Right lobe of liver (tissue), 6 donors: ENCODE measurements around the gene PLCL2. TPM values are rescaled to one million over a fixed set of nuclear protein-coding genes. Genes with fewer than 3 reads are reported as not detected.

Source experiments
- ATAC-seq, 4 donors: fragments of 200-7000 bp; cut with Tn5 transposase; one replicate each; pipeline ENCODE4 v1.9.1; 2020; ENCODE audit warnings: mild to moderate bottlenecking in 4 of 4, moderate library complexity in 4 of 4
- DNase-seq, 3 donors: peaks; one replicate each; pipeline ENCODE4 v3.0.0-alpha.2; 2020
- H3K27ac ChIP-seq, 3 donors: fragments of 200-600 bp; one replicate each; pipeline ENCODE4 v1.8.0; 2022
- H3K27me3 ChIP-seq, 2 donors: fragments of 200-600 bp; one replicate each; pipeline ENCODE4 v1.8.0; 2022
- H3K36me3 ChIP-seq, 4 donors: fragments of 200-600 bp; sonication (generic) in 1 of 4; one replicate each; pipeline versions ENCODE4 v1.5.1 to v1.8.0; 2017 to 2022; ENCODE audit warnings: control low read depth in 1 of 4
- H3K4me1 ChIP-seq, 4 donors: fragments of 200-600 bp; sonication (generic) in 1 of 4; one replicate each; pipeline versions ENCODE4 v1.5.1 to v1.8.0; 2017 to 2022; ENCODE audit warnings: control low read depth in 1 of 4
- H3K4me3 ChIP-seq, 3 donors: fragments of 200-600 bp; one replicate each; pipeline ENCODE4 v1.8.0; 2022
- H3K9me3 ChIP-seq, 4 donors: fragments of 200-600 bp; sonication (generic) in 1 of 4; one replicate each; pipeline versions ENCODE4 v1.5.1 to v1.8.0; 2017 to 2022; ENCODE audit warnings: control low read depth in 1 of 4
- CTCF ChIP-seq, 4 donors: fragments of 200-600 bp in 3 of 4; fragments of 450-650 bp in 1 of 4; IDR thresholded peaks; one replicate each; pipeline versions ENCODE4 v1.5.1 to v1.8.0; 2016 to 2022; ENCODE audit warnings: antibody characterized with exemption in 4 of 4, mild to moderate bottlenecking in 2 of 4
- POLR2A ChIP-seq: fragments of 450-650 bp; IDR thresholded peaks from one replicate; pipeline ENCODE4 v1.6.1; 2017; ENCODE audit warnings: antibody characterized with exemption, mild to moderate bottlenecking
- whole genome bisulfite sequencing: methylation state at CpG from one replicate; pipeline ENCODE4 v1.1.6; 2018; ENCODE audit warnings: low coverage, low lambda C conversion rate; ENCODE audit not compliant: insufficient coverage; ENCODE audit errors: missing lambda C conversion rate; 5-methylcytosine and 5-hydroxymethylcytosine counted together
- intact Hi-C, 2 donors: fragments of 100-400 bp; cut with DNase I; formaldehyde crosslinking; loops; one replicate each; pipeline versions ENCODE4 v1.11.2 to v1.14.1; 2022
- total RNA-seq, 6 experiments: library from RNA; depleted of rRNA in 2 of 6; stranded (reverse); fragments of >200 nt in 2 of 6; fragmentation: NEBNext Ultra II Directional in 3 of 6; extraction: Animal tissue kit (Norgen Biotek cat#: 25700) in 3 of 6; gene quantifications; one replicate each; pipeline versions ENCODE4 v1.1.0 to v1.2.4, GENCODE V29; 2016 to 2023
- donor health status: DM: no; HTN: yes; CAD: no.
- donor health status: DM: no; HTN: no; CAD: no.
- donor health status: DM: no; HTN: no; CAD: no.
- donor health status: DM: no; HTN: yes; CAD: no.
- donor health status: DM: no; HTN: yes; CAD: no.

Gene PLCL2
- total RNA-seq, 6 experiments from 2014 or later, result 4.6 to 8.2 (median 6.9) TPM

- peaks cover 0 to 8% (median 0%) of the 10 kb centered on the region in 4 donors for H3K36me3 ChIP-seq
- intact Hi-C loops, result no loop called here
- no peaks in the 10 kb centered on the region for H3K9me3 ChIP-seq
- no peak for ATAC-seq
- DNase-seq, result no peak
- H3K4me3 ChIP-seq, result no peak overlapping the region
- H3K4me1 ChIP-seq, result no peaks in the 10 kb centered on the region
- H3K27me3 ChIP-seq, result no peaks in the 10 kb centered on the region
- WGBS, result 61% methylated on average over 3 of the region's 3 CpGs
- TF ChIP-seq POLR2A, result no peak
- no peak for TF ChIP-seq CTCF (IDR thresholded peaks at IDR 0.05)
- H3K27ac ChIP-seq, result no peak overlapping the region
Measured at GRCh38 chr3:17088017-17088416, 203.3 kb downstream of the PLCL2 start.

- TF ChIP-seq CTCF (IDR thresholded peaks at IDR 0.05), result no peak
- TF ChIP-seq POLR2A, result no peak
- intact Hi-C loops, result no loop called here
- no peaks in the 10 kb centered on the region for H3K9me3 ChIP-seq
- no peak overlapping the region for H3K4me3 ChIP-seq
- H3K27me3 ChIP-seq, result no peaks in the 10 kb centered on the region
- H3K27ac ChIP-seq, result no peak overlapping the region
- DNase-seq (no peak), ATAC-seq (peak in 3 of 4 donors; percentile 34 to 64 (median 47))
- H3K4me1 ChIP-seq, result no peaks in the 10 kb centered on the region
- 87% methylated on average over 6 of the region's 6 CpGs for WGBS
- H3K36me3 ChIP-seq, result peaks cover 0 to 8% (median 0%) of the 10 kb centered on the region in 4 donors
Measured at GRCh38 chr3:17088602-17089313, 204.0 kb downstream of the PLCL2 start.

- no peaks in the 10 kb centered on the region for H3K4me1 ChIP-seq
- no peaks in the 10 kb centered on the region for H3K27me3 ChIP-seq
- TF ChIP-seq CTCF (IDR thresholded peaks at IDR 0.05) (no peak), POLR2A (no peak)
- H3K9me3 ChIP-seq, result no peaks in the 10 kb centered on the region
- no peak overlapping the region for H3K27ac ChIP-seq
- ATAC-seq, result no peak
- no peak overlapping the region for H3K4me3 ChIP-seq
- H3K36me3 ChIP-seq, result peaks cover 0 to 8% (median 0%) of the 10 kb centered on the region in 4 donors
- intact Hi-C loops, result no loop called here
- DNase-seq, result no peak
Measured at GRCh38 chr3:17089314-17089700, 204.6 kb downstream of the PLCL2 start.

DNA sequence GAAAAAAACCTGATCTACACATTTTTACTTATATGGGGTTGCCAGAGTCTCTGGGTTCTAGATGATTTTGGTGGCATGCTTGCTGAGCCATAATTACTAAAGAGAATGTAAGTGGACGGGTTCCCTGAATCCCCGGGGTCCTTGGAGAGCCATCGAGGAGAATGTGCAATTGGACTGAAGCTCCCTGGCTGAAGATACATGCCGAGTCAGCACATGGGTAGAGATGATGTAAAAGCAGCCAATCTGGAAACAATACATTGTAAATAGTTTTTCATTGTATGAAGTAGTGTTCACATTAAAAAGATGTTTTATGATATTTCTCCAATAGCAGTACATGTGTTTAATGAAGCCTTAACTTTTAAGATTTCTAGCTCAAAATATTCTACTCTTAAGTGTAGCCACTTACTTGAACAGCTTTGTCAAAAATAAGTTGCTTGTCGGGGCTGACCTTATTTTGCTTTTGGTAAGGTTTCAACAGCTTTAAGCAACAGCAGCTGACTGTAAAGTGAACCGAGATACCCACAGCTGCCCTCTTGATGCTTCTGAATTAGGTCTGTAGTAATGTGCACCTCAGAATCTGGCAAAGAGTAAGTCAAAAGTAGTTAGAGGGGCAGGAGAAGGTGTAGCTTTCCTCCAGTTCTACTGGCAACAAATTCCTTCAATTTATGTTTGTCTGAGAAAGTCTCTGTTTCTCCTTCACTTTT is 205.7 kb downstream of the PLCL2 start:
- Histone ChIP-seq H3K4me1 (no peaks in the 10 kb centered on the region), H3K4me3 (no peak overlapping the region), H3K36me3 (peaks cover 0 to 8% (median 0%) of the 10 kb centered on the region in 4 donors), H3K27ac (no peak overlapping the region), H3K9me3 (no peaks in the 10 kb centered on the region), H3K27me3 (no peaks in the 10 kb centered on the region)
- 78% methylated on average over 6 of the region's 6 CpGs for WGBS
- no peak for ATAC-seq
- no peak for DNase-seq
- TF ChIP-seq CTCF (IDR thresholded peaks at IDR 0.05), result no peak
- TF ChIP-seq POLR2A, result no peak
- intact Hi-C loops, result no loop called here
